Hematopoietic multipotent progenitor cell treated with erythropoietin and hydrocortisone succinate and interleukin-3 and kit ligand, for 4 days (in vitro differentiated cells): ENCODE data around the gene MBNL2.
"Not testable (repeated sequence)": the region's sequence is repeated elsewhere in the genome, so short reads cannot be mapped to it uniquely, and the experiment has no call there.

ENCODE experiments used
- DNase-seq: peaks from one replicate; pipeline ENCODE4 v3.0.0-alpha.2; 2015

The MBNL2 gene

GRCh38 chr13:97329331-97329730, 107.2 kb downstream of the MBNL2 start:
- peak; percentile 42 for DNase-seq

- no peak for DNase-seq
Measured at GRCh38 chr13:97330448-97330847, 108.3 kb downstream of the MBNL2 start.

GRCh38 chr13:97332742-97333141, 110.6 kb downstream of the MBNL2 start:
- no peak for DNase-seq

- no peak for DNase-seq
Measured at GRCh38 chr13:97333983-97334382, 111.8 kb downstream of the MBNL2 start.

DNA sequence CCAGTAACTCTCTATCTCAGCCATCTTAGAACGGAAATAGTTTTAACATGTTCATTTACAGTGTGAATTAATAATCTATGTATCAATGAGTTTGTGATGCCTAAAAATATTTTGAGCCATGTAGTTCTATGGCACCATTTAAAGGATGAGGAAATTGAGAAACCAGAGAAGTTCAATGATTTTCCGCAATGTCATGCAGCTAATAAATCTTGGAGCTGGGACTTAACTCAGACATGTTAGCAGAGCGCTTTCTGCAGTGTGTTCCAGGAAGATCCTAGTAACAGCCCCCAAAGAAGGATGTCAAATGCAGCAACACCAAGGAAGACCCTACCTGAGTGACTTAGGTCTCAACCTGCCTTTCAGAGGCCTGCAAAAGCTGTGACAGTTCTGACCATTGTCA, 112.6 kb downstream of the MBNL2 start:
- DNase-seq, result no peak

DNA sequence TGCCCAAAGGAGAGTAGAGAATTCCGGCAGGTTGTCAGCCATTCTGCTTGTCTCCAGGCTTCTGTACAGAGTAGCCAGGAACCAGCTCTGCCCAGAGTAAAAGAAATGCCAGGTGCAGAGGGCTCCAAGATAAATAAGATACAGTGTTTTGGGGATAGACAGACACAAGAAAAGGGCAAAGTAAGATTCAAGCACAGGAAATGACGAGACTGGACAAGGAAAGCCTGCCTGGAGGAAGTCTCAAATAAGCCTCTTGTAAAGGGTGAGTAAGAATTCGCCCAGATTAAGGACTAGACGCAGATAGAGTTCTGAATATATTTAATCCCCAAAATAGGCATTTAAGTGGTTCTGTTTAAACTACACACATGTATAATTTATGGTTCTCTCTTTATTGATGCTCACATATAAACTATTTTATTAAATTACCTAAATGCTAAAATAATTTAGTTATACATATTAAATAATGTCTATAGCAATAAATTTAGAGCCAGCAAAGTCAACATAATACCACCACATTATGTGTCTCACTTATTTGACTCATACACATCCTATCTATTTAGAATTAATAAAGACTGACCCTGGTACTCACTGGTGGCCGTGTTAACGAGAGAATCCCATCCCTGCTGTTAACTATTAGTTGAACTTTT, 113.5 kb downstream of the MBNL2 start:
- DNase-seq, result no peak

- DNase-seq, result no peak
Measured at GRCh38 chr13:97337985-97338499, 115.9 kb downstream of the MBNL2 start.

DNA sequence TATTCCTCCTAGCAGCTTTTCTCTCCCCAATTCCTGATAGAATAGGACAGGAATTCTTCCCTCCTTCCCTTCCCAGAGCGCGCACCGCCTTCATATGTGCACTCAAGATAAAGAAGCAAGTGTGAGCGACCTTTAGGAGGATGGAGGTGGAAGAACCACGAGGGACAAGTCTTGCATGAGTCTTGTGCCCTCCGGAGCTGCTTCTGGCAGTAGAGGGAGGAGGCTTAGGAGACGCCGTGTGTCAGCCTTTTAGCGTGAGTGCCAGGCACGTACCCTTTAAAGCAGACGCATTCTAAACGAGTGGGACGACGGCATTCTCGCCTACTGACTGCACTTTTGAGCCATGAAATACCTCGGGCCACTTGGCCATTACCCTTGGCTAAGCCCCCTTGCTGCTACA, 116.4 kb downstream of the MBNL2 start:
- no peak for DNase-seq

DNA sequence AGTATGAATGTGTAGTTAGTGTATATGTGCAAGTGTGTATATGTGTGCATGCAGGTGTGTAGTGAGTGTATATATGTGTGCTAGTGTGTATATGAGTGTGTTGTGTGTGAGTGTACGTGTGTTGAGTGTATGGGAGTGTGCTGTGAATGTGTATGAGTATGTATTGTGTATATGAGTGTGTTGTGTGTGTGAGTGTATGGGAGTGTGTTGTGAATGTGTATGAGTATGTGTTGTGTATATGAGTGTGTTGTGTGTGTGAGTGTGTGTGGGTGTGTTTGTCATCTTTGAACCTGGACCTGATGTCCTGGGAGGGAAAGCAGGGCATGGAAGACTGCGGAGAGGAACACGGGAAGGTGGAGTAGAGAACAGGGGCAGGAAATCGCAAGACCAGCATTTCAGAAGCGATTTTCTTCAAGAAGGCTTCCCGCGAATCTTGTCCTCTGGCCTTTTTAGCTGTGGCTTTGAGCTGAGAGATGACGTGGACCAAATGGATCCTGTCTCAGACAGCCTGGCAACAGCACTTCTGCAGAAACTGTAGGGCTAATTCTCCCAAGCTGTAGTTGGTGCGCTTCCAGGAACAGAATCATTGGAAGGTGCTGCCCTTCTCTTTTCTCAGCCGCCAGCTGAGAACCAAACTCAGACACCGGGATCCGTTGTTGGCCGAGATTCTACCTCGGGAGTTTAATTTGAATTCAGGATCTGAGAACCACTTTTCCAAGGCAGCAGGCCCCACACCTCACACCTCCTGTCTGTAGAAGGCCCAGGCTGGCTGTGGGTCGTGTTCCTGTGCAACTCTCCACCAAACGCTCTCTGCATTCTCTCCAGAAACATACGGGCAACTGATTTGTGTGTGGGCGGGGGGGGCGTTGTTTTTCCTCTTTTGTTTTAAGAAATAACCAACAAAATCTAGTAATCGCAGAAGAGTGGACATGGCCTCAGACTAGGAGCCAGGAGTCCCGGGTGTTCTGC, 117.2 kb downstream of the MBNL2 start:
- peak; percentile 43 for DNase-seq

GRCh38 chr13:97339988-97340749, 118.0 kb downstream of the MBNL2 start:
- DNase-seq, result peak; percentile 30

GRCh38 chr13:97341135-97341534, 119.0 kb downstream of the MBNL2 start:
- no peak for DNase-seq

GRCh38 chr13:97342136-97342535, 120.0 kb downstream of the MBNL2 start:
- DNase-seq, result no peak

DNA sequence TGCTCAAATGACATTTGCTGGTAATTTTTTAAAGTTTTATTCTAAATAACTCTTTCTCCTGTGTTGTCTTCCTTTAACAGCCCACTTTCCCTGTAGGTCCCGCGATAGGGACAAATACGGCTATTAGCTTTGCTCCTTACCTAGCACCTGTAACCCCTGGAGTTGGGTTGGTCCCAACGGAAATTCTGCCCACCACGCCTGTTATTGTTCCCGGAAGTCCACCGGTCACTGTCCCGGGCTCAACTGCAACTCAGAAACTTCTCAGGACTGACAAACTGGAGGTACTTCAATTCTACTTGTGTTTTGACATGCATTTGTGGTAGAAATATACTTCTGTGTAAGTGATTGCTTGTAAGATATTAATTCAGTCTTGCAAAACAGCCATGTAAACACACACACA, 120.8 kb downstream of the MBNL2 start:
- DNase-seq, result no peak

DNA sequence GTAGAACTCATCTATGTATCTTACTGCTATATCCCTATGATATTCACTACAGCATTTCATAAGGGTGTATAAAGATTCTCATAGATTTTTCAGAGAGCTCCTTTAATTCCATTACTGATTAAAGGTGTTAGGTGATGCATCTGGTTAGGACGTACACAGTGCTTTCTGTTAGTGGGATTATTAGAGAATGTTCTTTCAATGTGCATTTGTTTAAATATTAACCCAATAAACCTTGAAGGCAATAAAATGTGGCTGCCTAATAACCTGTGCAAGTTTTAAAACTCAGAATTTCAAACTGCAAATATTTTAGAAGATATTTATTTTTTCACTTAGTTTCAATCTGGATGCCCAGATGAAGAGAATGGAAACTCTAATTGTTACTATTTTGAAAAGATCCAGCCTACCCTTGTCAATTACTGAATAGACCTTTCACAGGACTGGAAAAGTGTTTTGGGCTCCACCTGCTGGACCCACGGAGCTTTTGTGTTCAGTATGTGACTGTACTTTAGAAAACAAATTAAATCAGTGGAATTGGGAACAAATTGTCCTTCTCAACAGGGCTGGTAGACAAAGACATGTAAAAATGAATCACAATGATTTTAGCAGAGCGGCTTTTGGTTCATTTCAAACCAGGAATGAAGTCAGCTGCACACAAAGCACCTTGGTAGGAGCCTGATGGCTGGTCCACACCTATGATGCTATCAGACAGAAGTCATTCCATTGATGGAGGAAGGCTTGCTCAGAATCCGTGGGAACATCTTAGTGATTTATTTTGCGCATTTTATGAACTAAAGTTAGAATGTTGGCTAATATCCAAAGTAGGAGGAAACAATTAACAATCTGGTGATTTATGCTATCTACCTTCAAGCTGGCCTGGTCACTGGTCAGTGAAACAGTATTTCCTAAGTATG, 122.4 kb downstream of the MBNL2 start:
- DNase-seq, result peak; percentile 80

DNA sequence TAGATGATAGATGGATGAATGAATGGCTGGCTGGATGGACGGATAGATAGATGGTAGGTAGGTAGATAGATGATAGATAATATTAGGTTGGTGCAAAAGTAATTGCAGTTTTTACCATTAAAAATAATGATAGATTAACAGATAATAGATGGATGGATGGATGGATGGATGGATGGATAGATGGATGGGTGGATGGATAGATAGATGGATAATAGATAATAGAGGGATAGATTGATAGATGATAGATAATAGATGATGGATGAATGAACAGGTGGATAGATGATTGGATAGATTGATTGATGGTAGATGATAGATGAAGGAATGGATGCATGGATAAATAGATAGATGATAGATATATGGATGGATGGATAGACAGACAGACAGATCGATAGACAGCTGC, 124.0 kb downstream of the MBNL2 start:
- no peak for DNase-seq

DNA sequence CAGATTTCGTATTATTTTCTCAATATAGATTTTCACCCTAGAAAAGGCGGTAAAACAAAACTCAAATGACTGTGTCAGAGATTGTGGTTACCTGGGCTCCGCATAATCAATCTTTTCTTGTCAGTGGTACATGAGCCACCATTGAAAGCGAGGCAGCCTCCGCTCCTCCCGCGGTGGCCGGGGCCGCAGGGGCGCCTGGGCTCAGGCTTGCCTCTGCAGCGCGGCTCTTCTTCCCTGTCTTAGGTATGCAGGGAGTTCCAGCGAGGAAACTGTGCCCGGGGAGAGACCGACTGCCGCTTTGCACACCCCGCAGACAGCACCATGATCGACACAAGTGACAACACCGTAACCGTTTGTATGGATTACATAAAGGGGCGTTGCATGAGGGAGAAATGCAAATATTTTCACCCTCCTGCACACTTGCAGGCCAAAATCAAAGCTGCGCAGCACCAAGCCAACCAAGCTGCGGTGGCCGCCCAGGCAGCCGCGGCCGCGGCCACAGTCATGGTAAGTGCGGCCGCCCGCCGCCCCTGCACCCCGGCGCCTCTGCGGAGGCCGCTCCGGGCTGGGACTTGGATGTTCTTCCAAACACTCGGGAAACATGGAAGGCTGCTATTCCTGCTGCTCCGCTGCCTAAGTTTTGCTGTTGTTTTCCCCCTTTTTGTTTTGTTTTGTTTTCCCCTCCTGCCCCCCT, 124.6 kb downstream of the MBNL2 start:
- DNase-seq, result no peak

- no peak for DNase-seq
Measured at GRCh38 chr13:97347255-97347932, 125.3 kb downstream of the MBNL2 start.

- DNase-seq, result no peak
Measured at GRCh38 chr13:97348569-97349100, 126.5 kb downstream of the MBNL2 start.

DNA sequence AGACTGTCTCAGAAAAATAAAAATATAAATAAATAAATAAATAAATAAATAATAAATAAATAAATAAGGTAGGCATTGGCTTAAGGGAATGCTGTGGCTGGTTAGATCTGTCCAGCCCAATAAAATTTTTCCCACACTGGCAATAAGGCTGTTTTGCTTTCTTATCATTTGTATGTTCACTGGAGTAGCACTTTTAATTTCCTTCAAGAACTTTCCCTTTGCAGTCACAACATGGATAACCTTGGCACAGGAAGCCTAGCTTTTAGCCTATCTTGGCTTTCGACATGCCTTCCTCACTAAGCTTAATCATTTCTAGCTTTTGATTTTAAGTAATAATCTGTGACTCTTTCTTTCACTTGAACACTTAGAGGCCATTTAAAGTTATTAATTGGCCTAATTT, 129.9 kb downstream of the MBNL2 start:
- DNase-seq, result not testable (repeated sequence)

DNA sequence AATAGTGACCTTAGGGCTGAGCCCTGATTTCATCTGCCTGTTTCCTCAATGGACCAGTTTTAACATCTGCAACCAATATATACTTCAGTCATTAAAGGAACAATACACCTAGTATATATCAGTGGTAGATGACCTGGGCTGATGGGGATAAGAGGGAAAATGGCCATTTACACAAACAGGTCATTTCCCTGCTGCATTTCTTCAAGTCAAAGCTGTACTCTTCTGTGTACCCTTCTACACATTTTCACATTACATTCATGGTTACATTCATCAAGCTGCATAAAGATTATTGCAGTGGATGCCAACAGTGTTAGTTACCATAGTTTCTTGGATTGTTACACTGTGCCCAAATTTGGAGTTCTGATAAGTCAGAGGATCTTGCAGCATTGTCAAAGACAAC, 130.7 kb downstream of the MBNL2 start:
- DNase-seq, result no peak
